DMS53 (cell line): Measurements from ENCODE around the gene APRT.
A peak's percentile ranks its signal among the peaks of the same experiment; 100 is the strongest.
"Not testable (repeated sequence)": the region's sequence is repeated elsewhere in the genome, so short reads cannot be mapped to it uniquely, and the experiment has no call there.

Experiments
- DNase-seq: peaks from one replicate; lab custom pipeline; 2025; lab: John Stamatoyannopoulos, UW

The APRT gene

DNA sequence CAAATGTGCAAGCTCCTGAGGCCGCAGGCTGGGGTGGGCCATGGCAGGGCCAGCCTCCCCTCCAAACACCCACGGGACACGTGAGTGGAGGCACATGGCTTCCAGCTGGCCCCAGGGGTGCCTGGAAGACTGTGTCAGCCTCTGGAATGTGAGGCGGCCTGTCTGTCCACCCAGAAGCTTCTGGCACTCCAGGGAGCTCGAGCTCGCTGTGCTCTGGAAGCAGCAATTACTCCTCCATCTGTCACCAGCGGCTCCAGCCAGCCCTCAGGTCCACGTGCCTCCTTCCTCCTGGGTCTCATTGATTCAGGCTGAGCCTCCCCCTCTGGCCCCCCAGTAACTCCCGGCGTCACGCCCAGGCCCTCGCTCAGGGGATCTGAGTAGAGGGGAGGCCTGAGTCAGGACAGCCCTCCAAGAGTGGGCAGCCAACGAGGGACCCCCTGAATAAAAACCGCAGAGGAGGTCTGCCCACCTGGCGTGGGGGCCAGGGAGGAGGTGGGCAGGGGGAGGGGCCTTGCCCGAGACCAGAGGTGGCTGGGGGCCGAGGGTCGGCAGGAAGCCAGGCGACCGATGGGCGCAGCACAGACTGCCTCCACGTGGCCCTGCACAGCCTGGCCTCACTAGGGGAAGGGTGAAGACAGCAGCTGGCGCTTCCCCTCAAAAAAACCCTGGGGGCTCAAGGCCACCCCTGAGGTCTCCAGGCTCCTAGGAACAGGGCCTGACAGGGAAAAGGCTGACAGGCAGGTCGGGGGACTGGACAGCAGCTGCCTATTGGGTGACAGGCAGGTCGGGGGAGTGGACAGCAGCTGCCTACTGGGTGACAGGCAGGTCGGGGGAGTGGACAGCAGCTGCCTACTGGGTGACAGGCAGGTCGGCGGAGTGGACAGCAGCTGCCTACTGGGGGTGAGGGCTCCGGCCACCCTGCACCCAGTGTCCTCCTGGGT lies 38.6 kb downstream of the APRT start:
- no peak for DNase-seq

GRCh38 chr16:88771781-88772180 lies 39.9 kb downstream of the APRT start:
- not testable (repeated sequence) for DNase-seq

DNA sequence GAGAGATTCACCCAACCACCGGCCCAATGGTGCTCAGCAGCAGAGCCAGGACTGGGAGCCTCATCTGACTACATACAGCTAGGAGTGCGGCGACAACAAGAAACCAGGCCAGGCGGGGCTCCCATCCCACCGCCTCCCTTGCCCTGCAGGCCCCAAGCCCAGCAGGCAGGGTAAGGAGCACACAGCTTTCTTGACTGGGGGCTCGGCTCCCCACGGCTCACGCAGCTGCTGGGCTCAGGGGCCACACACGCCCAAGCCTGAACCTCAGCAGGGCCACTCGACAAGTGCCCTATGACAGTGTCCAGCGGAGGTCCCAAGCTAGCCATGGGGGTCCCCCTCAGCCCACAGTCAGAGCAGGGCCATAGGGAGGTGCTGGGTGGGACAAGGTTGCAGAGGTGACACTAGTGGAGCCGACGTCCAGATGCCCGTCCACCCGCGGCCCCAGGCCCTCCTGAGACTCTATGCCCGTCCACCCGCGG lies 40.4 kb downstream of the APRT start:
- DNase-seq: no peak

- DNase-seq: no peak
These were observed 41.1 kb downstream of the APRT start for GRCh38 chr16:88770461-88771293.

DNA sequence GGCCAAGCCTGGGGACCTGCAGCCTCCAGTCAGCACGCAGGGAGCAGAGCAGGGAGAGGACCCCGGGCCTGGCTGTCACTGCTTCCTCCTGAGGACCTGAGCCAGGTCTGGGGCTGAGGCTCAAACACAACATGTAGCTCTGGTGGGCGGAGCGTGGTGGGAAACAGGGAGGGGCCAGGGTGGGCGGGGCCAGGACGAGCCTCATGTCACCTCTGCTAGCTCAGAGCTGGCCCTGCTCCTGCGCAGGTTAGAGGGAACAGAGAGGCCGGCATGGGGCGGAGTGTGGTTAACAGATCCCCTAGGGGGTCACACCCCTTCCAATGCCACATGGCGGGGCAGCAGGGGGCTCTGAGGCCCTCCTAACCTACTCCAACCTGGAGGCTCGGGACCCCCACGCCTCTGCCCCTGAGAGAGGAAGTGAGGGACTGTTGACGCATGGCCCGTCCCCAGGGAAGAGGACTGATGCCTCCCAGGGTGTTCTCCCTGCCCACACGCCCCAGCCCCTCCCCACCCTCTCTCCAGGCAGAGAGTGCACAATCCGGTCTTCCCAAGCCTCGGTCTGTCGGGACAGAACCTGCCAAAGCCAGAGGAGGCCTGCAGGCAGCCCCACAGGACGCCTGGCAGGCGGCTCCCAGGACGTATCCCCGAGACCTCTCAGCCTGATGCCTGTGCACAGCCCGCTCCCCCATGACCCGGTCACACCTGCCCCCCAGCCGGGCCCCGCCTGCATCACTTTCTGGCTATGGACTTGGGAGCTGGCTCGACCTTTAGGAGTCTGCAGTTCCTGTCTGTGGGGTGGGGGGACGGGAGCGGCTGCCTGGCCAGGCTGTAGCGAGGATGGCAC lies 41.9 kb downstream of the APRT start:
- peak; percentile 41 for DNase-seq

- no peak for DNase-seq
These were observed 43.5 kb downstream of the APRT start for GRCh38 chr16:88768071-88768783.

DNA sequence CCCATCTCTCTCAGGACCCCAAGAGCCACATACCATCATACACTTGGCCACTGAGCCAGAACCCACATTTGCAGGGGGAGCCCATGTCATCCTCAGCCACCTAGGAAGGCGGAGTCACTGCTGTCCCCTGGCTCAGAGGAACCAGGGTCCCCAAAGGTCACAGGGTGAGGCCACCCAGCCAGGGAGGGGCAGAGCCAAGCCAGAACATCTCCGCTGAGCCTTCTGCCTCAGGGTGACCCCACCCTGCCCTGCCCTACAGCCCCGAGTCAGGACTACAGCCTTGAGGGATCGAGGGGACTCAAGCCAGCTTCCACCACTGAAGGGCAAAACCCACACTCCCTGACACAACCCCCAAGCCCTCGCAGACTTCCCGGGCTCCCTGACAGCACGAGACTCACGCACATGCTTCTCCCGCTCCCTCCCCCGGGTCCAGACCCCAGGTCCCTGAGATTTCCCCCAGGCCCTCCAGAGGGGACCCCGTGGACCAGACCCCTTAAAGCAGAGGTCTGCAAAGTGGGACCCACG lies 44.1 kb downstream of the APRT start:
- DNase-seq: no peak

- no peak for DNase-seq
These were observed 44.8 kb downstream of the APRT start for GRCh38 chr16:88766975-88767374.

DNA sequence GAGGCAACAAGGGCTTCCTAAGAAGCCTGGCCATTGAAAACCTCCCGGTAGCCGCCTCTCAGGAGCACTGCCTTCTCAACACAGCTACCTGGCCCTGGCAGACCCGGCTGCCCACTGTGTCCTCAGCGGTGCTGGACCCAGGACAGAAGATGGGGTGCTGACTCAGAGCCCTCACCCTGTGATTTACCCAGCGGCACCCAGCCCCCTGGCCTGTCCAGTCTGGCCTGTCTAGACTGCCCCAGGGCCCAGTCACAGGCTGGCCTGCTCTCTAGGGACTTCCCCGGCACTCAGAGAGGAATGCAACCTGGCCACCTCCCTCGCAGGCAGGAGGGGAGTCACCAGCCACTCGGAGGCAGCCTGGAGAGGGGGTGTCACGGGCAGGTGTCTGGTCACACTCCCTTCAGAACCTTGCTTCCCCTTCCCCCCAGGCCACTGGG lies 46.8 kb downstream of the APRT start:
- no peak for DNase-seq

GRCh38 chr16:88764080-88764479 lies 47.6 kb downstream of the APRT start:
- DNase-seq: no peak

GRCh38 chr16:88763502-88764053 lies 48.1 kb downstream of the APRT start:
- no peak for DNase-seq

GRCh38 chr16:88762941-88763340 lies 48.8 kb downstream of the APRT start:
- DNase-seq: no peak

GRCh38 chr16:88762258-88762870 lies 49.4 kb downstream of the APRT start:
- no peak for DNase-seq

DNA sequence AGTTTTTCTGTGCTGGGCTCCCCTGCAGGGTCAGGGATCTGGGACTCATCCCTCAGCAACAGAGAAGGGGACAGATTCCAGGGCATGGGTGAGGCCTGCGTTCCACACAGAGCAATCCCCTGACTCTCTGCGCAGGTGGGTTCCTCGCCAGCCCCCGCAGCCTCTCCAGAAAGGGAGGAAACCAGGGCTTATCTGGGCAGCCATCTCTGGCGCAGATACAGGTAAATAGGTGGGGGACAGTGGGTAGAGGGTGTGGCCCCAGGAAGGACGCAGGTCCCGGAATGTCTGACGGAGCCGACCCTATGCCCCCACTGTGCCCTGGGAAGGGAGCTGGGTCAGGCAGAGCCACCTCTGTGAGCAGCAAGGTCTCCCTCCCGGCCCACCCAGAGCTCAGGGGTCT lies 49.9 kb downstream of the APRT start:
- DNase-seq: no peak

GRCh38 chr16:88761143-88761534 lies 50.6 kb downstream of the APRT start:
- DNase-seq: no peak

- DNase-seq: no peak
These were observed 51.1 kb downstream of the APRT start for GRCh38 chr16:88760424-88761142.

DNA sequence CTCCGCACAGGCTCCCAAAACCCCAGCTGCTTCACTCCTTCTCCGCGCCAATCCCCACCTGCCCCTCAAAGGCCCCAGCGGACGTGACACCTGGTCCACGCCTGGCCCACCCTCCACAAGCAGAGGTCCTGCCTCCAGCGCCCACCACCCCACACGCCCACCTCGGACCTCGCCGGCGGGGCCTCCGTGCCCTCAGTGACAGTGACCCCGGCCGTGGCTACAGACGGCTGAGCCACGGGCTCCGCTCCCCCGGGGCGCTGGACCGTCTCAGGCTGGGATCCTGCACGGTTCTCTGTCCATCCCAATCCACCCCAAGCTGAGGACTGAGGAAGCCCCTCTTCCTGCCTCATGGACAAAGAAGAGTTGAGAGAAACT lies 51.8 kb downstream of the APRT start:
- no peak for DNase-seq
